HG02571 (cell line): Measurements from ENCODE around the gene KLHDC2.
"Not testable (repeated sequence)": the region's sequence is repeated elsewhere in the genome, so short reads cannot be mapped to it uniquely, and the experiment has no call there.

Source experiments
- ATAC-seq: cut with Tn5 transposase; IDR thresholded peaks from one replicate; pipeline ENCODE4 v1.9.1; 2021; ENCODE audit warnings: mild to moderate bottlenecking, moderate library complexity; ENCODE audit not compliant: unreplicated experiment

Gene KLHDC2, protein sequence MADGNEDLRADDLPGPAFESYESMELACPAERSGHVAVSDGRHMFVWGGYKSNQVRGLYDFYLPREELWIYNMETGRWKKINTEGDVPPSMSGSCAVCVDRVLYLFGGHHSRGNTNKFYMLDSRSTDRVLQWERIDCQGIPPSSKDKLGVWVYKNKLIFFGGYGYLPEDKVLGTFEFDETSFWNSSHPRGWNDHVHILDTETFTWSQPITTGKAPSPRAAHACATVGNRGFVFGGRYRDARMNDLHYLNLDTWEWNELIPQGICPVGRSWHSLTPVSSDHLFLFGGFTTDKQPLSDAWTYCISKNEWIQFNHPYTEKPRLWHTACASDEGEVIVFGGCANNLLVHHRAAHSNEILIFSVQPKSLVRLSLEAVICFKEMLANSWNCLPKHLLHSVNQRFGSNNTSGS

DNA sequence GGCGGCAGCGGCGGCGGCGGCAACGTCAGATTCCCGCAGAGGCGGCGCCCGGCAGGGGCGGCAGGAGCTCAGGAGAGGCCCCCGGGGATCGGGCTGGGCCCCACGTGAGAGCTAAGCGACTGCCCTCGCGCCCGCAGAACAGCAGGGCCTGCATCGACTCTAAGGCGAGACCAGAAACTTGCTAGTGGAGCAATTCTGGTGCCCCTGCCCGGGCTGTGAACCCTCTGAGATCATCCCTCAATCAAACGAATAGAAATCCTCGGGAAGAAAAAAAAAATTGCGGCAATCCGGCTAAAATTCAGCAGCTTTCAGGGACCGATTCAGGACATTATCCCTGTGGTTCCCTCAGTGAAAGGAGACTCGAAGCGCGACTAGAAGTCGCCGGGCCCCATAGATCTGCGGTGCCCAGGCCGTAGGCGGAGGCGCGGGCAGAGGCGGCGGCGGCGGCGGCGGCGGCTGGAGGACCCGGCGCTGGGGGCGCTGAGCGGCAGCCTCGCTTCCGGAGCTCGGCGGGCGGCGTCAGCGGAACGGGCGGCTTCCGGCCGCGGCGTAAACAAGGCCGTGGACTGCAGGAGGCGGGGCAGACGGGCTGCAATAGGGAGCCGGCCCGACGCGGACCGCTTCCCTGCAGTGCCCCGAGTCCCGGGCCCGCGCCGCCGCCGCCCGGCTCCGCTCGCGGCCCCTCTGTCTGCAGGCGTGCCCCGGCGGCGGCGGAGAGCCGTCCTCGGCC, at the start of gene KLHDC2:
KLHDC2 (plus strand) TSS at position 583 of the 730 bp plus-strand sequence. CDS start 316 bp downstream, outside the sequence.
- peak; percentile 88 for ATAC-seq

DNA sequence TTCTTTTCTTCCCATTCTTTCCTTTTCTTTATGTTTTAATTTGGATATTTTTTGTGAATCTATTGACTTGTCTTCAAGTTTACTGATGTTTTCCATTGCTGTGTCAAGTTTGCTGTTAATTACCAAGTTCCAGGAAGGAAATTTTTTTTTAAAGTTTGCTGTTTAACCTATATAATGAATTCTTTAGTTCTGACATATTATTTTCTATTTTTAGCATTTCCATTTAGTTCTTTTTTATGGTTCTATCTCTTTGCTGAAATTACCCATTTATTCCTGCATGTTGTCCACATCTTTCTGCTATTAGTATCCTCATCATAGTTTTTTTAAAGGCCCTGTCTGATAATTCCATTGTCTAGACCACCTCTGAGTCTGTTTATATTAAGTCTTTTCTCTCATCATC, 47.2 kb upstream of the KLHDC2 start:
- ATAC-seq: no peak

DNA sequence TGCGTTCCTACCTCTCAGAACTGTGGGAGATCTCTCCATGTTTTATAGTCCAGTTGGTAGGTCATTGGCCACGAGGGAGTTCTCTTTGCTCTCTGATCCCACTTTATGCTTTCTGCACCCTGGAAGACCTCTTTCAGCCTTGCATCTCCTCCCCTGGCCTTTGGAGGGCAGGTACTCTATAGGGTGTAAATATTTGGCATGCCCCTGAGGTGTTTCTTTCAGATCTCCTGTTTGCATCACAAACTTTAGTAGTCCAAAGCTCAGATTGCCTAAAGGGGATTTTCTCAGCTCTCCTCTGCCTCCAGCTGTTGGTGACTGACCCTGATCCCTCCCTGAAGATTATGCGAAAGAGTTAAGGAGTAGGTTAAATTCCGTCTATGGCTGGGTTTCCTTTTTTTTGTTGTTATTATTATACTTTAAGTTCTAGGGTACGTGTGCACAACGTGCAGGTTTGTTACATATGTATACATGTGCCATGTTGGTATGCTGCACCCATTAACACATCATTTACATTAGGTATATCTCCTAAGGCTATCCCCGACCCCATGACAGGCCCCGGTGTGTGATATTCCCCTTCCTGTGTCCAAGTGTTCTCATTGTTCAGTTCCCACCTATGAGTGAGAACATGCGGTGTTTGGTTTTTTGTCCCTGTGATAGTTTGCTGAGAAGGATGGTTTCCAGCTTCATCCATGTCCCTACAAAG, 46.1 kb upstream of the KLHDC2 start:
- not testable (repeated sequence) for ATAC-seq

DNA sequence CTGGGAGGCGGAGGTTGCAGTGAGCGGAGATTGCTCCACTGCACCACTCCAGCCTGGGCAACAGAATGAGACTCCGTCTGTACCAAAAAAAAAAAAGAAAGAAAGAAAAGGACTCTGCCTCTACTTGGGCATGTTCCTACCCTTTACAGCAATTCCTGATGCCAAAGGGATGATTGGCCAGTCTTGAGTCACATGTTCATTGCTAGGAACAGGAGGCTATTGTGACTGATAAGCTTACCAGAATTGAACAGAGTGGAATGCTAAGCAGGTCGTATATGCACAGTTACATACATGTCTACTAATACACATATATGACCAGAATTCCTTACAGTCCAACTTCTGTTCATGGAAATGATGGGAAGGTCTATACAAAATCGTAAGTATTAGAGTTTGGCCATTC, 40.8 kb upstream of the KLHDC2 start:
- no peak for ATAC-seq

DNA sequence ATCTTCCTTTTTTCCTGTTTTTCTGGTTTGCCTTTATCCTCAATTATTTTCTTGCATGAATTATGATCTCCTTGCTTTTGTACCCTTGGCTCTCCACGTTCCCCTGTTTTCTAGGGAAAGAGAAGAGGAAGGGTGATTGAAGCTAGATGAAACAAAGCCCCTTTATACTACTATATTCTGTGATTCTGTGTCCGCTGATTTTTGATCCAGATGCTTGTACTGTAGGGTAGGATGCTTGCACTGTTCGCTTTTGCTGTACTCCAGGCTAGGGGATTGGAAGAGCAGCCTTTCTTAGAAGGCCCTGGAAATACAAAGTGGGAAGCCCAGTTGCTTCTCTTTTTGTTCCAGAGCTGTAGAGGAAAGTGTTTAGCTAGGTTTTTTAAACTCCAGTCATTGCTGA, 35.1 kb upstream of the KLHDC2 start:
- ATAC-seq: no peak

DNA sequence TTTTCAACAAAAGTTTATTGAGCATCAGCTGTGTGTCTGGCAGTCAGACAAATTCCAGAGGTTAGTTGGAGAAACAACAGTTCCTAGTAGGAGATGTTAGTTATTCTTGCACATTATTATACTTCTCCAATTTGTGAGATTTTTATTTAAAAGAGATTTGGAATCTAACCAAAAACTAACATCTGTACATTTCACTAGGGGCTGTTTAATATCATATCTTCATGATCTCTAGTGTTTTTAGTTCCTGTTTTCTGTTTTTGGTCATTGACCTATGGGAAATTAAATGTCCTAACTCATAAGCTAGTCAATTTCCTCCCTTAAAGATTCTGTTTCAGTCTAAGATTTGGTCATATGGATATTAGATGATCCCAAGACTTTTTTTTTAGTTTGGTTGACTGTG, 34.1 kb upstream of the KLHDC2 start:
- no peak for ATAC-seq

DNA sequence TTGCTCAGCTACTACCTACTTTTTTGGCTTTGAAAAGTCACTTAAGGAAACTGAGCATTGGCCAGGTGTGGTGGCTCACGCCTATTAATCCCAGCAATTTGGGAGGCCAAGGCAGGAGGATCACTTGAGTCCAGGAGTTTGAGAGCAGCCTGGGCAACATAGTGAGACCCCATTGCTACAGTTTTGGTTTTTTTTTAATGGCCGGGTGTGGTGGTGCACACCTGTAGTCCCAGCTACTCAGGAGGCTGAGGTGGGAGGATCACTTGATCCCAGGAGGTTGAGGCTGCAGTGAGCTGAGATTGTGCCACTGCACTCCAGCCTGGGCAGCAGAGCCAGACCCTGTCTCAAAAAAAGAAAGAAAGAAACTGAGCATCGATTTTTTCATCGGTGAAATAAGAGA, 32.3 kb upstream of the KLHDC2 start:
- ATAC-seq: not testable (repeated sequence)

DNA sequence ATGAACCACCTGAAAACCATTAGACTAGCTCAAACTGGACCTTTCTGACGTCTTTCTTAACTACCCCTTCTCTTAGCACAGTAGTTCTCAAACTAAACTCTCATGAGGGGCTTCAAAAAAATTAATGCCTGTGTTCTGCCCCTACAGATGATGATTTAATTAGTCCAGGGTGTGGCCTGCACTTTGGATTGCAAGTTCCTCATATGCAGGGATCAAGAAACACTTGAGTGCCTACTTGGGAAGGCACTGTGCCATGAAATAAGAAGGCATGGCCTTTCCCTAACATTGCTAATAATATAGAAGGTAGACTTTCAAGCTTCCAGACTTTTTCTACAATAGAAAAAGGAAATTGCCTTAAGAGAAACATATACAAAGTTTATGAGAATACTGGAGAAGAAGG, 22.8 kb upstream of the KLHDC2 start:
- no peak for ATAC-seq

DNA sequence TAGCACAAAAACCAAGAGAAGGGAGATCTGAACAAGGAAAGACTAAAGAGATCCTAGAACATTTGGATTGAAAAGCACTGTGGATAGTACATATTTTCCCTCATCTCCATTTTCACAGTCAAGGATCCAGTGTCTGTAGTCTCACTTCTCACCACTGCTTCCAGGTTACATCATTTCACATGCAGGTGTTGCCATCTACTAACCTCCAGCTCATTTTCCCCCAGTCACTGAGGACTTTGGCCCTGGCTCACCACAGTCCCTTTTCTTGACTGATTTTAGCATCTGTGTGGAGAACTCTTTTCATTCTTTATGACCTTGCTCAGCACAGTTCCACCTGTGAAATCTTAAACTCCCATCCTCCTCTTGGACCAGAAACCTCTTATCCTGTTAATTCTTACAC, 21.5 kb upstream of the KLHDC2 start:
- not testable (repeated sequence) for ATAC-seq

DNA sequence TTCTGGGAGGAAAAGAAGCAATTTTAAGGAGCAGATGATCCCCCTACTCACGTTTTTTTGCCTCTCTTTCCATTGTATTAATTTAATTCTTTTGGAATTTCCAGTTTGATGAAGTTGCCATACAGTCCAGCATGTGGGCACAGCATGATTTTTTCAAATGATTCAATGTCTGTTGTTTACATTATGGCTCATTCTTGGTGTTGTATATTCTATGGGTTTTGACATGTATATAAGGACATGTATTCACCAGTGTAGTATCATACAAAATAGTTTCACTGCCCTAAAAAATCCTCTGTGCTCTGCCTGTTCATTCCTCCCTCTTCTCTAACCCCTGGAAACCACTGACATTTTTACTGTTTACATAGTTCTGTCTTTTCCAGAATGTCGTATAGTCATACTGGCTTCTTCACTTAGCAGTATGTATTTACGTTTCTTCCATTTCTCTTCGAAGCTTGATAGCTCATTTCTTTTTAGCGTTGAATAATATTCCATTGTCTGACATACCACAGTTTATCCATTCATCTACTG, 13.3 kb upstream of the KLHDC2 start:
- ATAC-seq: no peak

DNA sequence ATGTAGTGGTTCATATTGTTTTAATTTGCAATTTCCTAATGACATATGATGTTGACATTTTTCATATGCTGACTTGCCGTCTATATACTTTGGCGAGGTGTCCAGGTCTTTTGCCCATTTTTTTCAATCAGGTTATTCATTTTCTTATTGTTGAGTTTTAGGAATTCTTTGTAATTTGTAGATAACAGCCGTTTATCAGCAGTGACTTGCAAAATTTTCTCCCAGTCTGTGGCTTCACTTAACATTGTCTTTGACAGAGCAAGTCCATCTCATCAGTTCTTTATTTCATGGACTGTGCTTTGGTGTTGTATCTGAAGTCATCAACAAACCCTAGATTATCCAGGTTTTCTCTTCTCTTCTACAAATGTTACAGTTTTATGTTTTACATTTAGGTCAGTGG, 12.6 kb upstream of the KLHDC2 start:
- no peak for ATAC-seq

DNA sequence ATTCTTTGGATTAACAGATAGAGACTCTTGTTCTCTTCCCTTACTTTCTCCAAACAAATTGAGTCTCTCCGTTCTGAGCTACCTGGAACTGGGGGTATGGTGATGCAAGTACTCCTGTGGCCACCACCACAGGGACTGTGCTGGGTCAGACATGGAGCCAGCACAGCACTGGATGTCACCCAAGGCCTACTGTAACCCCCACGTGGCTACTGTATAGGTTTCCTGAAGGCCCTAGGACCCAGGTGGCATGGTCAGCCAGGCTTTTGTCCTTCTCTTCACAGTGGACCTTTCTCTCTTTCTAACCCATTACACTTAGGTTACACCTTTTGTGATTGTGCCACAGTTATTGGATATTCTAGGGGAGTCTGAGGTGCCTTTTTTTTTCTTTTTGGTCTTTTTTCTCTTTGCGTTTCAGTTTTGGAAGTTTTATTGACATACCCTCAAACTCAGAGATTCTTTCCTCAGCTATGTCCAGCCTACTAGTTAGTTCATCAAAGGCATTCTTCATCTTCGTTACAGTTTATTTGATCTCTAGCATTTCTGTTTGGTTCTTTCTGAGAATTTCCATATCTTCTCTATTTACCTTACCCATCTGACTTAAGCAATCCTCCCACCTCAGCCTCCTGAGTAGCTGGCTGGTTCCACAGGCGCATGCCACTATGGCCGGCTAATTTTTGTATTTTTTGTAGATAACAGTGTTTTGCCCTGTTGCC, 6.0 kb upstream of the KLHDC2 start:
- ATAC-seq: no peak

DNA sequence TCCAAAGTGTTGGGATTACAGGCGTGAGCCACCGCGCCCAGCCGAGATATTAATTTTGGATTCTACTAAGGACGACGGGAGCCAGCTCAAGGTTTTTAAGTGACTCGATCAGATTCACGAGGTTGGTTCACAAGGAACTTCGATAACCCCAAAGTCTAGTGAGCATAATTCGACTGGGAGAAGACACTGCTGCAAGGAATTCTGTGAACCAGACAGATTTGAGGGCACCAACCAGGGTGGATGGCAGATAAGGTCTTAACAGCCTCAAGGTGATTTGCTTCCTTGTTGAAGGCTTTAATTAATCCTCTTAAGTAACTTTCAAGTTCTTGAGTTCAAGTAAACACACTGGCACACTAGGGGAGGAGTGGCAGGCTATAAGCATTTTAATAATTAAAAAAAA, 1.1 kb upstream of the KLHDC2 start:
- no peak for ATAC-seq

DNA sequence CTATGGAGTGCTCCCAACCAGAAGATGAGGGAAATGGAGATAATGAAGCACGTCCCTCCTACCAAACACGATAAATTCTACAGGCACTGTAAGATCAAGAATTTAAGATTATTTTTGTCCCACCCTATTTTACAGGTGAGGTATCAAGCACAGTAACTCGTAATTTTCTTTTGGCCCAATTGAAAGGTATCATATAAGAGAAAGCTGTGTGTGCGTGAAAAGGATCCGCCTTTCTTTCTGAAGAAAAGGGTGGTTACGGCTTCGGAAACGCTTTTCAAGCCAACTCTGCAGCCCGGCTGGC, 733 bp upstream of the KLHDC2 start:
- no peak for ATAC-seq

DNA sequence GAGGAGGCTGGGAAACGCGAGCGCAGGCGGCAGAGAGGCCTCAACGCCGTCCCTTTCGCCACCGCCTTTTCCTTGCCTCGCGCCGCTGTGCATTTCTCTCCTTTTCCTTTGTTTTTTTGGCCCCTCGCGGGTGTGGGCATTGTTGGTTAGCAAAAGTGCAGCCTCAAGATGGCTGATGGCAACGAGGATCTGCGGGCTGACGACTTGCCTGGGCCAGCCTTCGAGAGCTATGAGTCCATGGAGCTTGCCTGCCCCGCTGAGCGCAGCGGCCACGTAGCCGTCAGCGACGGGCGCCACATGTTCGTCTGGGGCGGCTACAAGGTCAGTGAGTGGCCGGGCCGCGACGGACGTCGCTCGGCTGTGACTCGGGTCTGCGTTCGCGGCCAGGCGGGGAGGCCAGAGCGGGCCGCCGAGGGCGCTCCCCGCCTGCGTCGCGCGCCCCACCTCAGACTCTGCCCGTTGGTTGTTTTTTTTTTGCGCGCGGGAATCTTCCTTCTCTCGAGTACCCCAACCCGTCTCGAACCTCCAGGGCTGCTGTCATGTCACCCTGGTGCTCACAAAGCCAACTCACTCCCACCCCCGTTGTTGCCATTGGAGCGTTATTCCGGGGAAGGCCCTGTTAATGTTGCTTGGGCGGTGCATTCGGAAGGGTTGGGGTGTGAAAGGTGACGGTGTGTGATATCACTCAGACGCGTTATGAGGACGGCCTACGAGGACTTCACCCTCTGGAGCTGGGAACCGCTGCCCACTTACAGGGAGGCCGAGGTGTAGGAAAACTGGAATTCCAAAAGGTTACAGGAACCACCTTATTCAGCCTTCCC, 558 bp downstream of the KLHDC2 start:
- ATAC-seq: peak; percentile 32

DNA sequence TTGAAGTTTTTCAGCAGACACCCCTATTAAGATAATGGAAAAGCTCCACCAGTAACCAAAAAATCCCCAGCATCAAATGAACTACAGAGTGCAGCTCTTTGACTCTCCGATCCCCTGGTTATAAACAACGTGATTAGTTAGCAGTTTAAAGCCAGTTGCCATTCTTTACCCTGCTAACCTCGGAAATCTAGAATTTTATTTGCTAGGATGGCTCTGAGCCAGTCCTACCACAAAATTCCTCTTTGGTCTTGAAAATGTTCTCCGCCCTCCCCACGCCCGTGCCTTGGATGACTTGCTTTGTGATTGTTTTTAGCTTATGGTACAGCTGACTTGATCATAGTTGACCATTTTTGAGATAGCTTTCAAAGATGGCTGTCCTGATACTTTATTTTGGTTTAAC, 1.2 kb downstream of the KLHDC2 start:
- no peak for ATAC-seq

DNA sequence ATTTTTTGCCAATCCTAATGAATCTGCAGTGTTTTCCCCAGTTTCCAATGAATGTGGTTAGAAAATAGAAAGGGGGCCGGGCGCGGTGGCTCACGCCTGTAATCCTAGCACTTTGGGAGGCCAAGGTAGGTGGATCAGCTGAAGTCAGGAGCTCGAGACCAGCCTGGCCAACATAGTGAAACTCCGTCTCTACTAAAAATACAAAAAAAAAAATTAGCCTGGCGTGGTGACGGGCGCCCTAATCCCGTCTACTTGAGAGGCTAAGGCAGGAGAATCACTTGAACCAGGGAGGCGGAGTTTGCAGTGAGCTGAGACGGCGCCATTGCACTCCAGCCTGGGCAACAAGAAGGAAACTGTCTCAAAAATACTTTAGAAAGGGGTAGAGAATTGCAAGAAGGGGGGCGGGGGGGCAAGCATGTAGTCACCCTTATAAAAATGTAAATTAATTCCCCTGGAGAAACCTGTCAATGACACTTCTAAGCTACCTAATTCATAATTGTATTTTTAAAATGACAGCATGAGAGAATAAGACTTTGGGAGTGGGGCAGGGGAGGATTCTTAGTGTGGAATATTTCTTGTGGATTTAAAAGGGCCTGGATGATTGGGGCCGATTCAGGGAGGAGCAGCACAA, 1.7 kb downstream of the KLHDC2 start:
- no peak for ATAC-seq

DNA sequence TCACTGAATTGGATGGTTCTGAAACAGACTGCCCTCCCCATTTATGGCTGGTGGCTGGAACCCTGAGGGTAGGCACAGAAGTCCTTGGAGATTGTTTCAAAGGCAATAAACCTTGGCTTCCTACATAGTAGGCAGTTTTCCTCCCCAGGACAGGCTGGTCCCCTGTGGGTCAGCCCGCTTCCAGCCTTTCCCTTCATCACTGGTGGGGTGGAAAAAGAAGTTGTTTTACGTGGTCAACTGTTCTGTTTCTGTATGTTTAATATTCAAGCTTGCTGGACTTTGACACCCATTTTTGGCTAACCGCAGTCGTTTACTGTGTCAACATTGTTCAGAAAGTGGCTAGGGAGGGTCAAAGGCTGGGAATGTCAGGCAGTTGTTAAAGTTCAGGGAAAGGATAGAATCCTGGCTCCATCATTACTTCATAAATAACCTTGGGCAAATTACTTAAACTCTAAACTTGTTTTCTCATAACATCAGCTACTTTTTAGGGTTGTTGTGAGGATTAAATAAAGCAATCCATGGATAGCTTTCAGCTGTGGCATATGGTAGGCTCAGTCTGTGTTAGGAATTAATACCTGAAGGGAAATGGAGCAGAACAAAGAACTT, 2.4 kb downstream of the KLHDC2 start:
- ATAC-seq: no peak

DNA sequence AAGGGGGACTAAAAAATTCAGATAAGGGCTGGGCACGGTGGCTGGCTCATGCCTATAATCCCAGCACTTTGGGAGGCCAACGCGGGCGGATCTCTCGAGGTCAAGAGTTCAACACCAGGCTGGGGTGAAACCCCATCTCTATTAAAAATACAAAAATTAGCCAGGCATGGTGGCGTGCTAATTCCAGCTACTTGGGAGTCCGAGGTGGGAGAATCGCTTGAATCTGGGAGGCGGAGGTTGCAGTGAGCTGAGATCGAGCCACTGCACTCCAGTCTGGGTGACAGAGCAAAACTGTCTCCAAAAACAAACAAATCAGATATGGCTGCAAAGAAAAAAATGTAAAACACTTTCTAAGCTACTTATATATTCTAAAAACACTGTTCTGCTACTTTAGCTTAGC, 3.7 kb downstream of the KLHDC2 start:
- not testable (repeated sequence) for ATAC-seq
